ENCODE data around the gene RSF1. TPM values are rescaled to one million over a fixed set of nuclear protein-coding genes. Genes with fewer than 3 reads are reported as not detected.

RSF1 gene
- total RNA-seq, 1 donor from 2014 or later, result 109 TPM

GRCh38 chr11:77728203-77728786 lies 92.2 kb downstream of the RSF1 start:
- Mint-ChIP-seq H3K27me3 (ENCODE audit: low read depth) (no peaks in the 10 kb centered on the region), H3K36me3 (peaks cover 43% of the 10 kb centered on the region), H3K4me3 (no peak overlapping the region), H3K9me3 (peaks cover 22% of the 10 kb centered on the region), H3K27ac (no peak overlapping the region), H3K4me1 (no peaks in the 10 kb centered on the region)
- DNase-seq (ENCODE audit: low spot score in 2 of 2, unreplicated experiment in 2 of 2), result no peak
- TF ChIP-seq CTCF (IDR thresholded peaks at IDR 0.05; ENCODE audit: unreplicated experiment), result no peak

DNA sequence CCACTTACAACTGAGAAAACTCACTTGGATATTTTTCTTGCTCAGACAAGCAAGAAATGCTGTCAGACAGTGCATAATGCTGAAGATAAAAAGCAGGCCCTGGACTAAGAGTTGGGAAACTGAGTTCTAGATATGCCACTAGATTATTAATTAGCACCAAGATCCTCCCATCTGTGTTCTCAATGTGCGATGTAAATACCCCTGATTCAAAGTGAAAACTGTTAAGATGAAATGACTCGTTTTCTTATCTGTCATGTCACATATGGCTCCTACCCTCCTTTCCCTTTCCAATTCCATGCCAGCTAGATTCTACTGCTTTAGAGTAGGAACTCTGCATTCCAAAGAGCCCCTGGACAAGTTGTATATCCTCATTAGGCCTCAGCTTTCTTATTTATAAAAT lies 94.0 kb downstream of the RSF1 start:
- H3K36me3 Mint-ChIP-seq, result peaks cover 36% of the 10 kb centered on the region
- H3K27ac Mint-ChIP-seq, result no peak overlapping the region
- no peak for DNase-seq (ENCODE audit: low spot score in 2 of 2, unreplicated experiment in 2 of 2)
- TF ChIP-seq CTCF (IDR thresholded peaks at IDR 0.05; ENCODE audit: unreplicated experiment), result no peak
- no peak overlapping the region for H3K4me3 Mint-ChIP-seq
- no peaks in the 10 kb centered on the region for H3K4me1 Mint-ChIP-seq
- H3K27me3 Mint-ChIP-seq (ENCODE audit: low read depth), result no peaks in the 10 kb centered on the region
- peaks cover 11% of the 10 kb centered on the region for H3K9me3 Mint-ChIP-seq

DNA sequence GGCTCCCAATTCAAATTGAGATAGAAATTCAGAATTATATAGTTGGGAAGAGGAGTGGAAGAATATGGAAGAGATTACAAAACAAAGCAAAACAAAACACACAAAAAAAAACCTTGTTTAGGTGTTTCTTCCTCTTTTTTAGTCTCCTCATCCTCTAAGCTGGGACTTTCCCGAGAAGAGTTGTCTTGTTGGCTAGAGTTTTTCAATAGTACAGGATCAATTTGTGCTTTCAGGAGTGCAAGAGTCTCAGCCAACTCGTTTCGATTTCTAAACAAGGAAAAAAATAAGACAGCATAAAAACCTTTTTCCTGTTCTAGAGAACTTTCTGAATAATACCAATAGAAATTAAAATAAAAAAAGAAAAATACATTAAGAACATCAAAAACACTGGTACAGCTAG lies 95.1 kb downstream of the RSF1 start:
- no peak overlapping the region for H3K4me3 Mint-ChIP-seq
- peaks cover 2% of the 10 kb centered on the region for H3K9me3 Mint-ChIP-seq
- no peak overlapping the region for H3K27ac Mint-ChIP-seq
- no peak for TF ChIP-seq CTCF (IDR thresholded peaks at IDR 0.05; ENCODE audit: unreplicated experiment)
- H3K27me3 Mint-ChIP-seq (ENCODE audit: low read depth), result no peaks in the 10 kb centered on the region
- DNase-seq (ENCODE audit: low spot score in 2 of 2, unreplicated experiment in 2 of 2), result no peak
- no peaks in the 10 kb centered on the region for H3K4me1 Mint-ChIP-seq
- peaks cover 28% of the 10 kb centered on the region for H3K36me3 Mint-ChIP-seq

DNA sequence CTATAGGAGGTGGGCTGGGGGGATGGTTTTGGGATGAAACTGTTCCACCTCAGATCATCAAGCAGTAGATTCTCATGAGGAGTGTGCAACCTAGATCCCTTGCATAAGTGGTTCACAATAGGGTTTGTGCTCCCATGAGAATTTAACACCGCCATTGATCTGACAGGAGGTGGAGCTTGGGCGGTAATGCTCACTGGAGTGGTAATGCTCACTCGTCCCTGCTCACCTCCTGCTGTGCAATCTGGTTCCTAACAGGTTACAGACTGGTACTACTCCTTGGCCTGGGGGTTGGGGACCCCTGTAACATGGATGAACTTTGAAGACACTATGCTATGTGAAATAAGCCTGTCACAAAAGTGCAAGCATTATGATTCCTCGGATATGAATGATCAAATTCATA lies 95.9 kb downstream of the RSF1 start:
- H3K27ac Mint-ChIP-seq, result no peak overlapping the region
- no peak overlapping the region for H3K4me3 Mint-ChIP-seq
- H3K4me1 Mint-ChIP-seq, result no peaks in the 10 kb centered on the region
- H3K36me3 Mint-ChIP-seq, result peaks cover 26% of the 10 kb centered on the region
- H3K27me3 Mint-ChIP-seq (ENCODE audit: low read depth), result no peaks in the 10 kb centered on the region
- H3K9me3 Mint-ChIP-seq, result no peaks in the 10 kb centered on the region
- no peak for TF ChIP-seq CTCF (IDR thresholded peaks at IDR 0.05; ENCODE audit: unreplicated experiment)
- DNase-seq (ENCODE audit: low spot score in 2 of 2, unreplicated experiment in 2 of 2), result no peak

GRCh38 chr11:77723024-77723423 lies 97.5 kb downstream of the RSF1 start:
- no peak overlapping the region for H3K27ac Mint-ChIP-seq
- no peak overlapping the region for H3K4me3 Mint-ChIP-seq
- H3K36me3 Mint-ChIP-seq, result peaks cover 30% of the 10 kb centered on the region
- H3K4me1 Mint-ChIP-seq, result no peaks in the 10 kb centered on the region
- no peaks in the 10 kb centered on the region for H3K9me3 Mint-ChIP-seq
- no peak for DNase-seq (ENCODE audit: low spot score in 2 of 2, unreplicated experiment in 2 of 2)
- TF ChIP-seq CTCF (IDR thresholded peaks at IDR 0.05; ENCODE audit: unreplicated experiment), result no peak
- no peaks in the 10 kb centered on the region for H3K27me3 Mint-ChIP-seq (ENCODE audit: low read depth)

DNA sequence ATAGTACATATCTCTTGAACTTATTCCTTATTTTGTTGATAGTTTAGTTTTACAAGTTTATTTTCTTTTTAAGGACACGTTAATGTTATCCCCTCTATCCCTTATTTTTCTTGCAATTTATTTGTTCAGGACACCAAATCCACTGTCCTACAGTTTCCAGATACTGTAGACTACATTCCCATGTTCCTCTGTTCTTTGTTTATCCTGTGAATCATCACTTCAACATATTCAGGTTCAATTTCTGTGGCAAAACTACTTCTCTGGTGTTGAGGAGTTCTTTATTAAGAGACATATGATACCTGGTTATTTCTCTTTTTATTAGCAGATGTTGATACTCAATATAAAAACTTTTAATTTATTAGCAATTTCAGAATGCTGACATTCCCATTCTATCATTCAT lies 110.2 kb downstream of the RSF1 start:
- Mint-ChIP-seq H3K9me3 (no peaks in the 10 kb centered on the region), H3K36me3 (peaks cover 13% of the 10 kb centered on the region), H3K4me3 (no peak overlapping the region), H3K27me3 (ENCODE audit: low read depth) (no peaks in the 10 kb centered on the region), H3K4me1 (no peaks in the 10 kb centered on the region), H3K27ac (no peak overlapping the region)
- no peak for DNase-seq (ENCODE audit: low spot score in 2 of 2, unreplicated experiment in 2 of 2)
- TF ChIP-seq CTCF (IDR thresholded peaks at IDR 0.05; ENCODE audit: unreplicated experiment), result no peak

All from mesothelial cell of epicardium (in vitro differentiated cells).